ENCODE measurements around the gene PHB1. TPM values are rescaled to one million over a fixed set of nuclear protein-coding genes. Genes with fewer than 3 reads are reported as not detected.

The PHB1 gene
- total and polyA plus RNA-seq, 2 experiments from 2014 or later, result 194 to 211 TPM

DNA sequence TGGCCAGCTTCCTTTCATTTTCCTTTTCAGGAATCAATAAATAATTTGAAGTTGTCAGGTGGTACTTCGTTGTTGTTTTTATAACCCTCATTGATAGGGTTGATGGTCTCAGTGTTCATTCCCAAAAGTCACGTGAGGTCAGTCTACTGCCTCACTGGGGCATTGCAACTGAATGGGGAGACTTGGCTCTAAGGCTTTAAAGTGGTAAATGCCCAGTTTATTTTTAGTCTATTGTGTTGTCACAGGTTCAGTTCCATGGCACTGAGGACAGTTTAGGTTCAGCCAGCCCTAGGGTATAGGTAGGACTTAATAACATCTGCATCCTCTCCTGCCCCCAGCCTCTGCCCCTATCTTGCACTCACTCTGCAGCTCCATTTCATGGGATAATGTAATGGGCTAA lies 46.9 kb upstream of the PHB1 start:
- ATAC-seq (no peak), DNase-seq (ENCODE audit: low spot score) (no peak)
- Histone ChIP-seq H3K4me1 (ENCODE audit: insufficient read depth) (peaks cover 9% of the 10 kb centered on the region; the same call in 1 of the 2 replicates), H4K20me1 (replicated peaks; ENCODE audit: insufficient read depth) (no peaks in the 10 kb centered on the region), H3K4me3 (no peak overlapping the region), H3K9me2 (ENCODE audit: insufficient read depth) (no peaks in the 10 kb centered on the region), H3K36me3 (ENCODE audit: insufficient read depth) (no peaks in the 10 kb centered on the region), H3K27ac (ENCODE audit: low read depth) (no peak overlapping the region), H3K79me2 (replicated peaks; ENCODE audit: insufficient read depth) (no peaks in the 10 kb centered on the region), H3F3A (replicated peaks; ENCODE audit: low read depth) (no peaks in the 10 kb centered on the region), H3K27me3 (ENCODE audit: insufficient read depth) (no peaks in the 10 kb centered on the region), H2AFZ (no peak overlapping the region), H3K4me2 (no peak overlapping the region)
- no peak overlapping the region for H3K27ac Mint-ChIP-seq
- H3K27me3 Mint-ChIP-seq (ENCODE audit: insufficient read depth, low read depth, poor library complexity), result peaks cover 4% of the 10 kb centered on the region
- H3K4me3 Mint-ChIP-seq, result no peak overlapping the region
- H3K4me1 Mint-ChIP-seq, result peaks cover 24% of the 10 kb centered on the region
- no peaks in the 10 kb centered on the region for H3K36me3 Mint-ChIP-seq (ENCODE audit: low read depth)
- peaks cover 6% of the 10 kb centered on the region; the same call in 2 of the 3 replicates for H3K9me3 Mint-ChIP-seq
- TF ChIP-seq, protein P1, sequence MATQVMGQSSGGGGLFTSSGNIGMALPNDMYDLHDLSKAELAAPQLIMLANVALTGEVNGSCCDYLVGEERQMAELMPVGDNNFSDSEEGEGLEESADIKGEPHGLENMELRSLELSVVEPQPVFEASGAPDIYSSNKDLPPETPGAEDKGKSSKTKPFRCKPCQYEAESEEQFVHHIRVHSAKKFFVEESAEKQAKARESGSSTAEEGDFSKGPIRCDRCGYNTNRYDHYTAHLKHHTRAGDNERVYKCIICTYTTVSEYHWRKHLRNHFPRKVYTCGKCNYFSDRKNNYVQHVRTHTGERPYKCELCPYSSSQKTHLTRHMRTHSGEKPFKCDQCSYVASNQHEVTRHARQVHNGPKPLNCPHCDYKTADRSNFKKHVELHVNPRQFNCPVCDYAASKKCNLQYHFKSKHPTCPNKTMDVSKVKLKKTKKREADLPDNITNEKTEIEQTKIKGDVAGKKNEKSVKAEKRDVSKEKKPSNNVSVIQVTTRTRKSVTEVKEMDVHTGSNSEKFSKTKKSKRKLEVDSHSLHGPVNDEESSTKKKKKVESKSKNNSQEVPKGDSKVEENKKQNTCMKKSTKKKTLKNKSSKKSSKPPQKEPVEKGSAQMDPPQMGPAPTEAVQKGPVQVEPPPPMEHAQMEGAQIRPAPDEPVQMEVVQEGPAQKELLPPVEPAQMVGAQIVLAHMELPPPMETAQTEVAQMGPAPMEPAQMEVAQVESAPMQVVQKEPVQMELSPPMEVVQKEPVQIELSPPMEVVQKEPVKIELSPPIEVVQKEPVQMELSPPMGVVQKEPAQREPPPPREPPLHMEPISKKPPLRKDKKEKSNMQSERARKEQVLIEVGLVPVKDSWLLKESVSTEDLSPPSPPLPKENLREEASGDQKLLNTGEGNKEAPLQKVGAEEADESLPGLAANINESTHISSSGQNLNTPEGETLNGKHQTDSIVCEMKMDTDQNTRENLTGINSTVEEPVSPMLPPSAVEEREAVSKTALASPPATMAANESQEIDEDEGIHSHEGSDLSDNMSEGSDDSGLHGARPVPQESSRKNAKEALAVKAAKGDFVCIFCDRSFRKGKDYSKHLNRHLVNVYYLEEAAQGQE (IDR thresholded peaks at IDR 0.05; ENCODE audit: unreplicated experiment), result no peak
- TF ChIP-seq CREB1 (CRISPR knock-in tag; IDR thresholded peaks at IDR 0.05; ENCODE audit: low read depth) (no peak), ZNF331 (CRISPR knock-in tag; IDR thresholded peaks at IDR 0.05; ENCODE audit: low read depth) (no peak), NANOG (IDR thresholded peaks at IDR 0.05; ENCODE audit: borderline replicate concordance) (no peak), JUNB (IDR thresholded peaks at IDR 0.05; ENCODE audit: unreplicated experiment) (no peak), STAT1 (IDR thresholded peaks at IDR 0.05; ENCODE audit: unreplicated experiment) (no peak), ZNF114 (CRISPR knock-in tag; IDR thresholded peaks at IDR 0.05) (no peak), EZH2 (IDR thresholded peaks at IDR 0.05; ENCODE audit: low read depth, unreplicated experiment) (no peak), POLR2AphosphoS5 (IDR thresholded peaks at IDR 0.05; ENCODE audit: low read depth) (no peak), EZH2phosphoT487 (IDR thresholded peaks at IDR 0.05; ENCODE audit: unreplicated experiment) (no peak)
- TF ChIP-seq, protein P2, sequence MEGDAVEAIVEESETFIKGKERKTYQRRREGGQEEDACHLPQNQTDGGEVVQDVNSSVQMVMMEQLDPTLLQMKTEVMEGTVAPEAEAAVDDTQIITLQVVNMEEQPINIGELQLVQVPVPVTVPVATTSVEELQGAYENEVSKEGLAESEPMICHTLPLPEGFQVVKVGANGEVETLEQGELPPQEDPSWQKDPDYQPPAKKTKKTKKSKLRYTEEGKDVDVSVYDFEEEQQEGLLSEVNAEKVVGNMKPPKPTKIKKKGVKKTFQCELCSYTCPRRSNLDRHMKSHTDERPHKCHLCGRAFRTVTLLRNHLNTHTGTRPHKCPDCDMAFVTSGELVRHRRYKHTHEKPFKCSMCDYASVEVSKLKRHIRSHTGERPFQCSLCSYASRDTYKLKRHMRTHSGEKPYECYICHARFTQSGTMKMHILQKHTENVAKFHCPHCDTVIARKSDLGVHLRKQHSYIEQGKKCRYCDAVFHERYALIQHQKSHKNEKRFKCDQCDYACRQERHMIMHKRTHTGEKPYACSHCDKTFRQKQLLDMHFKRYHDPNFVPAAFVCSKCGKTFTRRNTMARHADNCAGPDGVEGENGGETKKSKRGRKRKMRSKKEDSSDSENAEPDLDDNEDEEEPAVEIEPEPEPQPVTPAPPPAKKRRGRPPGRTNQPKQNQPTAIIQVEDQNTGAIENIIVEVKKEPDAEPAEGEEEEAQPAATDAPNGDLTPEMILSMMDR (conservative IDR thresholded peaks at IDR 0.05; ENCODE audit: low read depth in 2 of 2), result no peak
- TF ChIP-seq, protein P3, sequence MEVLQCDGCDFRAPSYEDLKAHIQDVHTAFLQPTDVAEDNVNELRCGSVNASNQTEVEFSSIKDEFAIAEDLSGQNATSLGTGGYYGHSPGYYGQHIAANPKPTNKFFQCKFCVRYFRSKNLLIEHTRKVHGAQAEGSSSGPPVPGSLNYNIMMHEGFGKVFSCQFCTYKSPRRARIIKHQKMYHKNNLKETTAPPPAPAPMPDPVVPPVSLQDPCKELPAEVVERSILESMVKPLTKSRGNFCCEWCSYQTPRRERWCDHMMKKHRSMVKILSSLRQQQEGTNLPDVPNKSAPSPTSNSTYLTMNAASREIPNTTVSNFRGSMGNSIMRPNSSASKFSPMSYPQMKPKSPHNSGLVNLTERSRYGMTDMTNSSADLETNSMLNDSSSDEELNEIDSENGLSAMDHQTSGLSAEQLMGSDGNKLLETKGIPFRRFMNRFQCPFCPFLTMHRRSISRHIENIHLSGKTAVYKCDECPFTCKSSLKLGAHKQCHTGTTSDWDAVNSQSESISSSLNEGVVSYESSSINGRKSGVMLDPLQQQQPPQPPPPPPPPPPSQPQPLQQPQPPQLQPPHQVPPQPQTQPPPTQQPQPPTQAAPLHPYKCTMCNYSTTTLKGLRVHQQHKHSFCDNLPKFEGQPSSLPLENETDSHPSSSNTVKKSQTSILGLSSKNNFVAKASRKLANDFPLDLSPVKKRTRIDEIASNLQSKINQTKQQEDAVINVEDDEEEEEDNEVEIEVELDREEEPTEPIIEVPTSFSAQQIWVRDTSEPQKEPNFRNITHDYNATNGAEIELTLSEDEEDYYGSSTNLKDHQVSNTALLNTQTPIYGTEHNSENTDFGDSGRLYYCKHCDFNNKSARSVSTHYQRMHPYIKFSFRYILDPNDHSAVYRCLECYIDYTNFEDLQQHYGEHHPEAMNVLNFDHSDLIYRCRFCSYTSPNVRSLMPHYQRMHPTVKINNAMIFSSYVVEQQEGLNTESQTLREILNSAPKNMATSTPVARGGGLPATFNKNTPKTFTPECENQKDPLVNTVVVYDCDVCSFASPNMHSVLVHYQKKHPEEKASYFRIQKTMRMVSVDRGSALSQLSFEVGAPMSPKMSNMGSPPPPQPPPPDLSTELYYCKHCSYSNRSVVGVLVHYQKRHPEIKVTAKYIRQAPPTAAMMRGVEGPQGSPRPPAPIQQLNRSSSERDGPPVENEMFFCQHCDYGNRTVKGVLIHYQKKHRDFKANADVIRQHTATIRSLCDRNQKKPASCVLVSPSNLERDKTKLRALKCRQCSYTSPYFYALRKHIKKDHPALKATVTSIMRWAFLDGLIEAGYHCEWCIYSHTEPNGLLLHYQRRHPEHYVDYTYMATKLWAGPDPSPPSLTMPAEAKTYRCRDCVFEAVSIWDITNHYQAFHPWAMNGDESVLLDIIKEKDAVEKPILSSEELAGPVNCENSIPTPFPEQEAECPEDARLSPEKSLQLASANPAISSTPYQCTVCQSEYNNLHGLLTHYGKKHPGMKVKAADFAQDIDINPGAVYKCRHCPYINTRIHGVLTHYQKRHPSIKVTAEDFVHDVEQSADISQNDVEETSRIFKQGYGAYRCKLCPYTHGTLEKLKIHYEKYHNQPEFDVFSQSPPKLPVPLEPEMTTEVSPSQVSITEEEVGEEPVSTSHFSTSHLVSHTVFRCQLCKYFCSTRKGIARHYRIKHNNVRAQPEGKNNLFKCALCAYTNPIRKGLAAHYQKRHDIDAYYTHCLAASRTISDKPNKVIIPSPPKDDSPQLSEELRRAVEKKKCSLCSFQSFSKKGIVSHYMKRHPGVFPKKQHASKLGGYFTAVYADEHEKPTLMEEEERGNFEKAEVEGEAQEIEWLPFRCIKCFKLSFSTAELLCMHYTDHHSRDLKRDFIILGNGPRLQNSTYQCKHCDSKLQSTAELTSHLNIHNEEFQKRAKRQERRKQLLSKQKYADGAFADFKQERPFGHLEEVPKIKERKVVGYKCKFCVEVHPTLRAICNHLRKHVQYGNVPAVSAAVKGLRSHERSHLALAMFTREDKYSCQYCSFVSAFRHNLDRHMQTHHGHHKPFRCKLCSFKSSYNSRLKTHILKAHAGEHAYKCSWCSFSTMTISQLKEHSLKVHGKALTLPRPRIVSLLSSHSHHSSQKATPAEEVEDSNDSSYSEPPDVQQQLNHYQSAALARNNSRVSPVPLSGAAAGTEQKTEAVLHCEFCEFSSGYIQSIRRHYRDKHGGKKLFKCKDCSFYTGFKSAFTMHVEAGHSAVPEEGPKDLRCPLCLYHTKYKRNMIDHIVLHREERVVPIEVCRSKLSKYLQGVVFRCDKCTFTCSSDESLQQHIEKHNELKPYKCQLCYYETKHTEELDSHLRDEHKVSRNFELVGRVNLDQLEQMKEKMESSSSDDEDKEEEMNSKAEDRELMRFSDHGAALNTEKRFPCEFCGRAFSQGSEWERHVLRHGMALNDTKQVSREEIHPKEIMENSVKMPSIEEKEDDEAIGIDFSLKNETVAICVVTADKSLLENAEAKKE (CRISPR knock-in tag; IDR thresholded peaks at IDR 0.05), result no peak
- TF ChIP-seq, protein P4, sequence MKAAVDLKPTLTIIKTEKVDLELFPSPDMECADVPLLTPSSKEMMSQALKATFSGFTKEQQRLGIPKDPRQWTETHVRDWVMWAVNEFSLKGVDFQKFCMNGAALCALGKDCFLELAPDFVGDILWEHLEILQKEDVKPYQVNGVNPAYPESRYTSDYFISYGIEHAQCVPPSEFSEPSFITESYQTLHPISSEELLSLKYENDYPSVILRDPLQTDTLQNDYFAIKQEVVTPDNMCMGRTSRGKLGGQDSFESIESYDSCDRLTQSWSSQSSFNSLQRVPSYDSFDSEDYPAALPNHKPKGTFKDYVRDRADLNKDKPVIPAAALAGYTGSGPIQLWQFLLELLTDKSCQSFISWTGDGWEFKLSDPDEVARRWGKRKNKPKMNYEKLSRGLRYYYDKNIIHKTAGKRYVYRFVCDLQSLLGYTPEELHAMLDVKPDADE (IDR thresholded peaks at IDR 0.05), result no peak

Measured in GM23338 (cell line).